H9 (cell line): ENCODE measurements around the gene HILPDA. TPM values are rescaled to one million over a fixed set of nuclear protein-coding genes. Genes with fewer than 3 reads are reported as not detected.

Experiments
- DNase-seq: peaks from one replicate; pipeline ENCODE4 v3.0.0-alpha.2; 2017
- H2AFZ ChIP-seq: one replicate; pipeline ENCODE4 v1.6.1; 2013; ENCODE audit warnings: mild to moderate bottlenecking, low read length, control low read depth, moderate library complexity
- H2AK5ac ChIP-seq: 2 replicates; pipeline ENCODE4 v1.6.1; 2013; ENCODE audit warnings: low read length, control low read depth, mixed read lengths; ENCODE audit not compliant: insufficient read length
- H2BK120ac ChIP-seq: one replicate; pipeline ENCODE4 v1.6.1; 2013; ENCODE audit warnings: low read depth, mild to moderate bottlenecking, low read length, control low read depth, inconsistent platforms; ENCODE audit not compliant: poor library complexity, severe bottlenecking
- H2BK12ac ChIP-seq: 2 replicates; pipeline ENCODE4 v1.6.1; 2013; ENCODE audit warnings: low read length, control low read depth, mixed read lengths, low read depth; ENCODE audit not compliant: insufficient read length
- H2BK15ac ChIP-seq: 2 replicates; pipeline ENCODE4 v1.6.1; 2013; ENCODE audit warnings: low read depth, low read length, control low read depth
- H2BK20ac ChIP-seq: one replicate; pipeline ENCODE4 v1.6.1; 2013; ENCODE audit warnings: low read depth, mild to moderate bottlenecking, low read length, control low read depth, inconsistent platforms; ENCODE audit not compliant: poor library complexity, severe bottlenecking
- H2BK5ac ChIP-seq: 2 replicates; pipeline ENCODE4 v1.6.1; 2013; ENCODE audit warnings: low read length, control low read depth, mixed read lengths; ENCODE audit not compliant: insufficient read length
- H3K14ac ChIP-seq: 2 replicates; pipeline ENCODE4 v1.6.1; 2013; ENCODE audit warnings: low read length, control low read depth; ENCODE audit not compliant: insufficient read depth
- H3K18ac ChIP-seq: 2 replicates; pipeline ENCODE4 v1.6.1; 2013; ENCODE audit warnings: low read depth, mild to moderate bottlenecking, mixed read lengths, low read length, control low read depth; ENCODE audit not compliant: insufficient read length
- H3K23ac ChIP-seq: 2 replicates; pipeline ENCODE4 v1.6.1; 2013; ENCODE audit warnings: low read length, control low read depth, mixed read lengths, low read depth; ENCODE audit not compliant: insufficient read length
- H3K23me2 ChIP-seq: 2 replicates; pipeline ENCODE4 v1.6.1; 2013; ENCODE audit warnings: low read depth, mild to moderate bottlenecking, mixed read lengths, low read length, control low read depth; ENCODE audit not compliant: insufficient read length, poor library complexity, severe bottlenecking
- H3K27ac ChIP-seq: 2 replicates; pipeline ENCODE4 v1.5.1; 2013; ENCODE audit warnings: low read length, control low read depth, mixed read lengths, low read depth; ENCODE audit not compliant: insufficient read length
- H3K27me3 ChIP-seq: 2 replicates; pipeline ENCODE4 v1.6.1; 2013; ENCODE audit warnings: low read length, control low read depth, inconsistent platforms; ENCODE audit not compliant: insufficient read depth
- H3K4ac ChIP-seq: 2 replicates; pipeline ENCODE4 v1.6.1; 2013; ENCODE audit warnings: low read depth, mild to moderate bottlenecking, control low read depth, inconsistent platforms, low read length, moderate library complexity
- H3K4me1 ChIP-seq: 2 replicates; pipeline ENCODE4 v1.6.1; 2013; ENCODE audit warnings: low read length, control low read depth, inconsistent platforms; ENCODE audit not compliant: insufficient read depth
- H3K4me2 ChIP-seq: 2 replicates; pipeline ENCODE4 v1.6.1; 2013; ENCODE audit warnings: low read length, control low read depth, mixed read lengths; ENCODE audit not compliant: insufficient read length, insufficient read depth
- H3K56ac ChIP-seq: 2 replicates; pipeline ENCODE4 v1.6.1; 2013; ENCODE audit warnings: low read depth, mild to moderate bottlenecking, mixed read lengths, low read length, control low read depth; ENCODE audit not compliant: insufficient read length
- H3K79me1 ChIP-seq: 2 replicates; pipeline ENCODE4 v1.6.1; 2013; ENCODE audit warnings: low read depth, mild to moderate bottlenecking, moderate library complexity, low read length, control low read depth, inconsistent platforms; ENCODE audit not compliant: insufficient read depth, poor library complexity, severe bottlenecking
- H3K79me2 ChIP-seq: 2 replicates; pipeline ENCODE4 v1.6.1; 2013; ENCODE audit warnings: low read length, control low read depth, inconsistent platforms; ENCODE audit not compliant: insufficient read depth
- H3K9ac ChIP-seq: 2 replicates; pipeline ENCODE4 v1.6.1; 2013; ENCODE audit warnings: low read length, control low read depth, mixed read lengths; ENCODE audit not compliant: insufficient read length; ENCODE audit errors: extremely low read depth
- H3K9me3 ChIP-seq: one replicate; pipeline ENCODE4 v1.6.1; 2013; ENCODE audit warnings: low read depth, low read length, inconsistent platforms; ENCODE audit not compliant: control insufficient read depth
- H3T11ph ChIP-seq: one replicate; pipeline ENCODE4 v1.6.1; 2013; ENCODE audit warnings: mild to moderate bottlenecking, low read length, control low read depth, inconsistent platforms
- H4K20me1 ChIP-seq: one replicate; pipeline ENCODE4 v1.6.1; 2013; ENCODE audit not compliant: control insufficient read depth, insufficient read length, insufficient read depth
- H4K5ac ChIP-seq: 2 replicates; pipeline ENCODE4 v1.6.1; 2013; ENCODE audit warnings: low read depth, mild to moderate bottlenecking, mixed read lengths, low read length, control low read depth; ENCODE audit not compliant: insufficient read length
- H4K8ac ChIP-seq: replicated peaks from 2 replicates; pipeline ENCODE4 v1.6.1; 2013; ENCODE audit warnings: low read length, control low read depth, mixed read lengths, low read depth; ENCODE audit not compliant: insufficient read length
- H4K91ac ChIP-seq: 2 replicates; pipeline ENCODE4 v1.6.1; 2013; ENCODE audit warnings: low read depth, mild to moderate bottlenecking, moderate library complexity, mixed read lengths, low read length, control low read depth; ENCODE audit not compliant: insufficient read length
- H3K27ac Mint-ChIP-seq, 3 experiments: 2 replicates in 2 of 3; 3 replicates in 1 of 3; pipeline ENCODE4 v1.8.0; 2020 to 2021; ENCODE audit warnings: mixed read lengths in 3 of 3, mild to moderate bottlenecking in 1 of 3, moderate library complexity in 1 of 3
- H3K27me3 Mint-ChIP-seq: 2 replicates; pipeline ENCODE4 v1.8.0; 2021; ENCODE audit warnings: low read depth, mild to moderate bottlenecking, moderate library complexity, mixed read lengths
- H3K36me3 Mint-ChIP-seq, 3 experiments: 2 replicates in 2 of 3; 3 replicates in 1 of 3; pipeline ENCODE4 v1.8.0; 2020 to 2021; ENCODE audit warnings: low read depth in 3 of 3, mixed read lengths in 3 of 3; ENCODE audit not compliant: insufficient read depth in 1 of 3
- H3K4me1 Mint-ChIP-seq, 2 experiments: 2 replicates each; pipeline ENCODE4 v1.8.0; 2020; ENCODE audit warnings: mixed read lengths in 2 of 2
- H3K4me3 Mint-ChIP-seq, 2 experiments: 2 replicates in 1 of 2; 3 replicates in 1 of 2; pipeline ENCODE4 v1.8.0; 2020 to 2021; ENCODE audit warnings: mild to moderate bottlenecking in 2 of 2, mixed read lengths in 2 of 2, moderate library complexity in 1 of 2
- H3K9me3 Mint-ChIP-seq, 2 experiments: 2 replicates in 1 of 2; 3 replicates in 1 of 2; pipeline ENCODE4 v1.8.0; 2020; ENCODE audit warnings: mild to moderate bottlenecking in 2 of 2, mixed read lengths in 2 of 2, moderate library complexity in 1 of 2
- WGBS: extraction: QIAGEN DNeasy Blood & Tissue Kit; methylation state at CpG from one replicate; pipeline ENCODE4 v1.1.7; 2013; ENCODE audit warnings: missing lambda C conversion rate, low lambda C conversion rate, mixed read lengths; ENCODE audit not compliant: insufficient read length; ENCODE audit errors: extremely low coverage; 5-methylcytosine and 5-hydroxymethylcytosine counted together
- total RNA-seq: library from RNA; stranded (reverse); gene quantifications from 2 replicates; pipeline ENCODE4 v1.2.1, GENCODE V29; 2021
- TF ChIP-seq, protein P1 (sequence below): fragments of 200-600 bp; sonication (generic); conservative IDR thresholded peaks from 3 replicates; pipeline ENCODE4 v1.8.0; 2021; ENCODE audit warnings: antibody characterized with exemption, mild to moderate bottlenecking

HILPDA gene
- total RNA-seq, 1 experiment from 2014 or later: 23.3 TPM

DNA sequence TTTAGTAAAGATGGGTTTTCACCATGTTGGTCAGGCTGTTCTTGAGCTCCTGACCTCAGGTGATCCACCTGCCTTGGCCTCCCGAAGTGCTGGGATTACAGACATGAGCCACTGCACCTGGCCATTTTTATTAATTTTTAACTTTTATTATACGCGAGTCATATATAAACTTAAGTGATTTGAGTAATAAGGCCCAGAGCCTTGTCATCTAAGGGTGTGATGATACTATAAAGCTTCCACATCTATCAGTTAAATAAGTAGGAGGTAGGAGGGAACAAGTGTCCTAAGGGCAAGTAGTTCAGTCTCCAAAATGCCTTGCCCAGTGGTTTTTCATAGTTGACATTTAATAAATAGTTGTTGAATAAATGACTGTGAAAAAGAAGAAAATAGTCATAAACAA is 13.3 kb upstream of the HILPDA start:
- TF ChIP-seq, protein P1, sequence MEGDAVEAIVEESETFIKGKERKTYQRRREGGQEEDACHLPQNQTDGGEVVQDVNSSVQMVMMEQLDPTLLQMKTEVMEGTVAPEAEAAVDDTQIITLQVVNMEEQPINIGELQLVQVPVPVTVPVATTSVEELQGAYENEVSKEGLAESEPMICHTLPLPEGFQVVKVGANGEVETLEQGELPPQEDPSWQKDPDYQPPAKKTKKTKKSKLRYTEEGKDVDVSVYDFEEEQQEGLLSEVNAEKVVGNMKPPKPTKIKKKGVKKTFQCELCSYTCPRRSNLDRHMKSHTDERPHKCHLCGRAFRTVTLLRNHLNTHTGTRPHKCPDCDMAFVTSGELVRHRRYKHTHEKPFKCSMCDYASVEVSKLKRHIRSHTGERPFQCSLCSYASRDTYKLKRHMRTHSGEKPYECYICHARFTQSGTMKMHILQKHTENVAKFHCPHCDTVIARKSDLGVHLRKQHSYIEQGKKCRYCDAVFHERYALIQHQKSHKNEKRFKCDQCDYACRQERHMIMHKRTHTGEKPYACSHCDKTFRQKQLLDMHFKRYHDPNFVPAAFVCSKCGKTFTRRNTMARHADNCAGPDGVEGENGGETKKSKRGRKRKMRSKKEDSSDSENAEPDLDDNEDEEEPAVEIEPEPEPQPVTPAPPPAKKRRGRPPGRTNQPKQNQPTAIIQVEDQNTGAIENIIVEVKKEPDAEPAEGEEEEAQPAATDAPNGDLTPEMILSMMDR: no peak
- no CpG with 5 or more reads among the region's 3 CpGs for WGBS
- Histone ChIP-seq H2BK5ac (no peak overlapping the region), H3K9me3 (no peaks in the 10 kb centered on the region), H3K27me3 (no peaks in the 10 kb centered on the region), H4K5ac (no peak overlapping the region), H4K20me1 (no peaks in the 10 kb centered on the region), H2BK20ac (no peak overlapping the region), H3K14ac (no peak overlapping the region), H2BK12ac (no peak overlapping the region), H3T11ph (no peak overlapping the region), H2BK120ac (no peak overlapping the region), H4K8ac (no peak overlapping the region), H2AK5ac (no peak overlapping the region), H3K4me2 (no peak overlapping the region), H4K91ac (no peak overlapping the region), H3K9ac (no peak overlapping the region), H3K4me1 (no peaks in the 10 kb centered on the region), H3K56ac (no peak overlapping the region), H3K79me2 (no peaks in the 10 kb centered on the region), H2AFZ (no peak overlapping the region), H3K27ac (no peak overlapping the region), H3K4ac (no peak overlapping the region), H2BK15ac (no peak overlapping the region), H3K23me2 (no peaks in the 10 kb centered on the region), H3K79me1 (no peaks in the 10 kb centered on the region), H3K18ac (no peak overlapping the region), H3K23ac (no peak overlapping the region)
- H3K27me3 Mint-ChIP-seq: peaks cover 5% of the 10 kb centered on the region
- peaks cover 3 to 8% of the 10 kb centered on the region in 2 experiments; a peak in 3 of 4 replicates for H3K4me1 Mint-ChIP-seq
- no peak overlapping the region for H3K4me3 Mint-ChIP-seq
- no peaks in the 10 kb centered on the region for H3K36me3 Mint-ChIP-seq
- H3K27ac Mint-ChIP-seq: no peak overlapping the region
- DNase-seq: no peak
- no peaks in the 10 kb centered on the region for H3K9me3 Mint-ChIP-seq
